HG03095 (cell line): ENCODE data around the gene SBF2.
A peak's percentile ranks its signal among the peaks of the same experiment; 100 is the strongest.
"Not testable (repeated sequence)": the region's sequence is repeated elsewhere in the genome, so short reads cannot be mapped to it uniquely, and the experiment has no call there.

Experiments
- ATAC-seq: cut with Tn5 transposase; IDR thresholded peaks from one replicate; pipeline ENCODE4 v1.9.1; 2021; ENCODE audit warnings: moderate library complexity; ENCODE audit not compliant: unreplicated experiment

SBF2 gene

GRCh38 chr11:10076458-10077141 is 217.4 kb downstream of the SBF2 start:
- ATAC-seq: peak; percentile 52

GRCh38 chr11:10075141-10075540 is 218.9 kb downstream of the SBF2 start:
- ATAC-seq: no peak

- ATAC-seq: no peak
These were observed 221.2 kb downstream of the SBF2 start for GRCh38 chr11:10072841-10073240.

GRCh38 chr11:10072142-10072541 is 221.9 kb downstream of the SBF2 start:
- ATAC-seq: no peak

GRCh38 chr11:10067629-10068300 is 226.3 kb downstream of the SBF2 start:
- ATAC-seq: no peak

- no peak for ATAC-seq
These were observed 227.6 kb downstream of the SBF2 start for GRCh38 chr11:10066441-10066840.

GRCh38 chr11:10064828-10065227 is 229.2 kb downstream of the SBF2 start:
- no peak for ATAC-seq

GRCh38 chr11:10058356-10058755 is 235.7 kb downstream of the SBF2 start:
- ATAC-seq: no peak

GRCh38 chr11:10051868-10052586 is 242.0 kb downstream of the SBF2 start:
- ATAC-seq: no peak

- no peak for ATAC-seq
These were observed 243.5 kb downstream of the SBF2 start for GRCh38 chr11:10050561-10050960.

- no peak for ATAC-seq
These were observed 244.3 kb downstream of the SBF2 start for GRCh38 chr11:10049756-10050155.

- ATAC-seq: no peak
These were observed 245.7 kb downstream of the SBF2 start for GRCh38 chr11:10048350-10048749.

GRCh38 chr11:10044618-10045017 is 249.4 kb downstream of the SBF2 start:
- no peak for ATAC-seq

- no peak for ATAC-seq
These were observed 251.3 kb downstream of the SBF2 start for GRCh38 chr11:10042699-10043098.

- no peak for ATAC-seq
These were observed 252.1 kb downstream of the SBF2 start for GRCh38 chr11:10041748-10042446.

GRCh38 chr11:10041332-10041731 is 252.7 kb downstream of the SBF2 start:
- ATAC-seq: no peak

GRCh38 chr11:10038521-10039302 is 255.3 kb downstream of the SBF2 start:
- no peak for ATAC-seq

GRCh38 chr11:10035932-10036331 is 258.1 kb downstream of the SBF2 start:
- not testable (repeated sequence) for ATAC-seq

GRCh38 chr11:10032935-10033334 is 261.1 kb downstream of the SBF2 start:
- no peak for ATAC-seq

GRCh38 chr11:10030122-10030490 is 263.9 kb downstream of the SBF2 start:
- ATAC-seq: no peak
